Stimulated activated CD4-positive, alpha-beta T cell treated with anti-CD3 and anti-CD28 coated beads, Interleukin-15, amount 100 ng/mL, for 24 hours (primary cell): ENCODE data around the gene SLC45A3.
A peak's percentile ranks its signal among the peaks of the same experiment; 100 is the strongest.

Experiments used
- DNase-seq: peaks from one replicate; pipeline ENCODE4 v3.0.0-alpha.2; 2020

SLC45A3 gene

GRCh38 chr1:205631768-205632668 is 48.3 kb downstream of the SLC45A3 start, which contains the start of gene ELK4:
TSS of gene ELK4 (minus strand) at chr1:205632011. CDS start at chr1:205623882, 8,129 bp downstream.
- peak; percentile 100 for DNase-seq

DNA sequence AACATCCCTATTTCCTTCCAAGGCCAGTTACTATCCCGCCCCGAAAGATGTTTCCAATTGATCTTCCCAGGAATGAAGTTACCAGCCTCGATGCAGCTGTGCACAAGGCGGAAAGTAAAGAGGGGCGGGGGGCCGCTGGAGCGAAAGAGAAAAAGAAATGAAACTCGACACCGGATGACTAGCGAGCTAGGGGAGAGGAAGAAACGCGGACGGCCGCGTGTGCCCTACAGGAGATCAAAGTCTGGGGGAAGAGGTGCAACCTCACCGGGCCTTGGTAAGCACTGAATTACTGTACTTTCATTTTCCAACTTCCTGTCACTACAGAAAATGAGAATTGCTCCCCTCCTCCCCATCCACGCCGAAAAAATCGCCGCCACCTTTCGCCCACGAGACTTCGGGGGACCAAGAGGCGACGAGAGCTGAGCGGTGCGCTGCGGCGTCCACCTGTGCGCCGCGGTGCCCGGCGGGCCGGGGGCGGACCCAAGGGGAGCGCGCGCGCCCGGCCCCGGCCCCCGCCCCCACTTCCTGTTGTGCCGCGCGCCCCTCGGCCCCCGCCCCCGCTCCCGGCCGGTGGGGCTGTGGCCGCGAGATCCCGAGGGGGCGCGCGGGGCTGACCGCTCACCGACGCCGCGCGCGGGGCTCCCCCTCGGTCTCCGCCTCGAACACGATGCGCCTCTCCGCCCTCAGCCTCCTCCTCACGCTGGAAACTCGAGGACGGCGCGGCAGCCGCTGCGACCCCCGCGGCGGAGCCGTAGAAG is 49.1 kb downstream of the SLC45A3 start:
- DNase-seq, result peak; percentile 88

- no peak for DNase-seq
These were observed 49.7 kb downstream of the SLC45A3 start for GRCh38 chr1:205630651-205631009.

DNA sequence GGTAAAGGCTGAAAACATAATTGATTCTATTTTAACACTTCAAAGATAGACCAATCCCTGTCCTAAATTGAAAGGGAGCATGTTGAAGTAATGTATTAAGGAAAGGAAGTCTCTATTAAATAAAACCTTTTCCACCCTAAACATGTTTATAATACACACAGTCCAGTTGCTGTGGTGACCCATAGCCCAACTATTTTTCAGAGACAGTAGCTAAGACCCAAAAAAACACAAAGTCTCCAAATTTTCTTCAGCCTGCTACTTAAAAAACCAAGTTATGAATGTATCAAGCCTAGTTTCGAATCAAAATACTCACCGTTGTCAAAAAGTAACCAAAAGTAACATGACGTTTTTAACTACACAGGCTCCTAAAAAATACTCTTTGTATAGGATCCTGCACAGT is 50.1 kb downstream of the SLC45A3 start:
- DNase-seq, result no peak

- peak; percentile 27 for DNase-seq
These were observed 50.6 kb downstream of the SLC45A3 start for GRCh38 chr1:205629751-205630150.

DNA sequence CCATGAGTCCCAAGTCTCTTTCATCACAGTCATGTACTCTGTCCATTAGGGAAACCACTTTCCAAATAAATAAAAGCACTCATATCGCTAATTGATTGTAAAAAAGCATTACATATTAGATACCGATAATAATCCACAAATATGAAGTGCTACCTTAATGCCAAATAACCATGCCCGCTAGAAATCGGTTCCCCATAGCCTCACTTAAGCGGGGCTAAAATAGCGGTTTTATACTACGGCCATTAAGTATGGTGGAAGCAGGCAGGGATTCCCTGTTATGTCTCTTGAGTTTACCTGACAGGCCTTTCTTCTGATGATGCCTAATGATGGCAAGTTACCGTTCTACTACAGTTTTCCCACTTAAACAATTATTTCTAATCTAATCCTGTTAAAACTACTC is 52.4 kb downstream of the SLC45A3 start:
- DNase-seq, result no peak

DNA sequence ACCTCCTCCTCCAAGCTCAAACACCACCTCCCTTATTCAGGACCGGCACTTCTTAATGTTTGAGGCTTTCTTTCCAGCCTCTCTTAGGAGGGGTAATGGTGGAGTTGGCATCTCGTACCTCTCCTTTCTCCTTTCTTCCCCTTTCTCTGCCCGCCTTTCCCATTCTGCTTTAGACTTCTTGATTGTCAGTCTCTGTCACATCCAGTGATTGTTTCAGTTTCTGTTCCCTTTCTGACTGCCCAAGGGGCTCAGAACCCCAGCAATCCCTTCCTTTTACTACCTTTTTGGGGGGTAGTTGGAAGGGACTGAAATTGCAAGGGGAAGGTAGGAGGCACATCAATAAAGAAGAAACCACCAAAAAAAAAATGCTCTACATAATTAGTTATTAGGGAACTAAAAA is 54.1 kb downstream of the SLC45A3 start:
- no peak for DNase-seq

- no peak for DNase-seq
These were observed 56.7 kb downstream of the SLC45A3 start for GRCh38 chr1:205623646-205624045.

- no peak for DNase-seq
These were observed 60.0 kb downstream of the SLC45A3 start for GRCh38 chr1:205620269-205620668.

- DNase-seq, result no peak
These were observed 60.9 kb downstream of the SLC45A3 start for GRCh38 chr1:205619376-205619775.

DNA sequence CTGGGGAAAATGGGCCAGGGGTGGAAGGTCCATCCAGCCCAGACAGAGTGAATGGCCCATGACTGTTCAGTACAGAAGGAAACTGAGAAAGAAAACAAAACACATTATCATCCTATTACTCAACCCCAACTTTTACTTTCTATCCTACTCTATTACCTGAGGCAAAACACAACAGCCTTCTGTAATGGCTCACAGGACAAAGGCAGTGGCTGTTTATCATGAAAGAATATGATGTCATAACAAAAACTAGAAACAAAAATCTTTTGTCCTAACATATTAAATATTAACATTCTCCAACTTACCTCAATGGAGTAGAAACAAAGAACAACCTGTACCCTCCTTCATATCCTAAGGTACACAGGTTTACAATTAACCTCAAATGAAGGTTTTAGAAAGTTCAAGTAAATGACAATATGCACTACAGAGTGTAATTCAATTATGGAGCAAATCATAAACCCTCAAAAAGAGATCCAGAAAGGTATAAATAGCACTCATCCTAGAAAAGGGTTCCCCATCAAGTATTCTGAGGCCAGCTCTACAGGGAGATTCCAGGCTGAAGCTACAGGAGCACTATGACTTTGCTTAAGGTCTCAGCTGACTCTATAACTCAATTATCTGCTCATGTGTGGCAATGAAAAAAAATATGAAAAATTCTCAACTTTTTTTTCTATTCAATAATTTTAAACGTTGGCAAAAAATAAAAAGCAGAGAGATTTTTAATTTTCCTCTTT is 63.6 kb downstream of the SLC45A3 start:
- no peak for DNase-seq

GRCh38 chr1:205615789-205616188 is 64.5 kb downstream of the SLC45A3 start:
- DNase-seq, result no peak

GRCh38 chr1:205613854-205614412 is 66.4 kb downstream of the SLC45A3 start:
- DNase-seq, result no peak

DNA sequence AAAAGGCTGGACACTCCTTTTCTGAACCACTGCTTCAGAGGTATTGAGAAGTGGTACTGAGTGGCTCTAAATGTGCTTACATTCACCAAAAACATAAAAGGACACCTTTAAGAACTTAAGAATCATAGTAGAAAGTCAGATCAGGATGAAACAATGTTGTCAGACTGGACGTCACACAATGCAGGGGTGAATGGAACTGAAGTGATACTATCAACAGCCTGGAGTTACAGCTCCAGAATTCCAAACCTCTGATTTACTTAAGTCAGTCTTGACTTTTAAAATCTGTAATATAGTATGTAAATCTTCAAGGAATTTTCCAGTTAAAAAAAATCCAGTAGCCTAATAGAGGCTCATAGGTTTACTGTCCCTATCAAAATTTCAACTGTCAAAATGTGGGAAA is 67.8 kb downstream of the SLC45A3 start:
- DNase-seq, result no peak

GRCh38 chr1:205612104-205612503 is 68.2 kb downstream of the SLC45A3 start:
- no peak for DNase-seq

- no peak for DNase-seq
These were observed 69.3 kb downstream of the SLC45A3 start for GRCh38 chr1:205610901-205611466.

DNA sequence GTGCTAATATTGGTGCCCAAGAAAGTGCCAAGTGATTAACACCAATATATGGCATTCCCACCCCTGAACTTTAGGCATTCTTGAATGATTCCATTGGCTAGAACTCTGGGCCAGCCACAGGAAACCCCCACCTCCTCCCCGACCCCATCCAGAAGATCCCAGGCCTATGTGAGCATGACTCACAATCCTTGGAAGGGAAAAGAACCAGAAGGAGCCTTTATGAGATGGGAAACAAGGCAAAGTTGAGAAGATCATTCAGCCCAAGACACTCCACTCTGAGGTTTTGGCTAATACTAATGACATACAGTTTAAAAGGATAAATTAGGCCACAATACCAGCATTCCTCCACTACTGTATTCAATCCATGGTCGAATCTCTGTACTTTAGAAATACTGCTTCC is 70.3 kb downstream of the SLC45A3 start:
- DNase-seq, result no peak
